Activated T-cell treated with anti-CD3 and anti-CD28 coated beads, Interleukin-2, amount 50 U/mL, for 72 hours (primary cell): ENCODE measurements around the gene PCCA. TPM values are rescaled to one million over a fixed set of nuclear protein-coding genes. Genes with fewer than 3 reads are reported as not detected.
"Not testable (repeated sequence)": the region's sequence is repeated elsewhere in the genome, so short reads cannot be mapped to it uniquely, and the experiment has no call there.

Source experiments
- ATAC-seq, 2 donors: fragments of 150-1000 bp; cut with Tn5 transposase; replicated peaks in 1 of 2; 2 replicates each; pipeline ENCODE4 v1.10.0; 2021; ENCODE audit warnings: moderate library complexity in 2 of 2, mild to moderate bottlenecking in 1 of 2
- DNase-seq, 2 donors: peaks; one replicate each; pipeline ENCODE4 v3.0.0; 2021 to 2022; ENCODE audit warnings: mixed read lengths in 1 of 2
- H3K27ac Mint-ChIP-seq: one replicate; pipeline ENCODE4 v1.8.0; 2022; ENCODE audit warnings: mild to moderate bottlenecking, moderate library complexity, mixed read lengths
- H3K27me3 Mint-ChIP-seq: one replicate; pipeline ENCODE4 v1.8.0; 2022; ENCODE audit warnings: low read depth, mixed read lengths
- H3K36me3 Mint-ChIP-seq, 2 donors: one replicate each; pipeline ENCODE4 v1.8.0; 2022; ENCODE audit warnings: mixed read lengths in 2 of 2, mild to moderate bottlenecking in 1 of 2; ENCODE audit not compliant: insufficient read depth in 2 of 2
- H3K4me1 Mint-ChIP-seq: one replicate; pipeline ENCODE4 v1.8.0; 2022; ENCODE audit warnings: low read depth, mixed read lengths
- H3K4me3 Mint-ChIP-seq, 2 donors: one replicate each; pipeline ENCODE4 v1.8.0; 2022; ENCODE audit warnings: mild to moderate bottlenecking in 2 of 2, mixed read lengths in 2 of 2, moderate library complexity in 2 of 2
- H3K9me3 Mint-ChIP-seq, 2 donors: one replicate each; pipeline ENCODE4 v1.8.0; 2022; ENCODE audit warnings: mixed read lengths in 2 of 2
- total RNA-seq, 2 donors: library from RNA; stranded (reverse); gene quantifications; one replicate each; pipeline ENCODE4 v1.2.3, GENCODE V29; 2022

PCCA gene
- total RNA-seq, 2 donors from 2014 or later = 10.5 to 16.9 TPM

GRCh38 chr13:100298691-100299090 lies 209.8 kb downstream of the PCCA start:
- no peak overlapping the region for H3K27ac Mint-ChIP-seq

GRCh38 chr13:100300243-100300642 lies 211.3 kb downstream of the PCCA start:
- no peak for ATAC-seq
- no peak for DNase-seq
- Mint-ChIP-seq H3K27me3 (no peaks in the 10 kb centered on the region), H3K4me3 (no peak overlapping the region), H3K36me3 (no peaks in the 10 kb centered on the region), H3K4me1 (no peaks in the 10 kb centered on the region), H3K27ac (no peak overlapping the region), H3K9me3 (no peaks in the 10 kb centered on the region)

More at GRCh38 chr13:100298691-100299090, 209.8 kb downstream of the PCCA start:
- Mint-ChIP-seq H3K9me3 (no peaks in the 10 kb centered on the region), H3K4me1 (no peaks in the 10 kb centered on the region), H3K4me3 (no peak overlapping the region), H3K27me3 (no peaks in the 10 kb centered on the region), H3K36me3 (no peaks in the 10 kb centered on the region)
- ATAC-seq = no peak
- no peak for DNase-seq

GRCh38 chr13:100300708-100301107 lies 211.8 kb downstream of the PCCA start:
- no peak overlapping the region for H3K27ac Mint-ChIP-seq
- H3K4me3 Mint-ChIP-seq = no peak overlapping the region
- H3K27me3 Mint-ChIP-seq = no peaks in the 10 kb centered on the region
- DNase-seq = no peak
- H3K36me3 Mint-ChIP-seq = no peaks in the 10 kb centered on the region
- no peaks in the 10 kb centered on the region for H3K9me3 Mint-ChIP-seq
- no peak for ATAC-seq
- no peaks in the 10 kb centered on the region for H3K4me1 Mint-ChIP-seq

- ATAC-seq (no peak), DNase-seq (no peak)
- no peaks in the 10 kb centered on the region for H3K36me3 Mint-ChIP-seq
- no peaks in the 10 kb centered on the region for H3K4me1 Mint-ChIP-seq
- H3K9me3 Mint-ChIP-seq = no peaks in the 10 kb centered on the region
- H3K4me3 Mint-ChIP-seq = no peak overlapping the region
- H3K27me3 Mint-ChIP-seq = no peaks in the 10 kb centered on the region
- no peak overlapping the region for H3K27ac Mint-ChIP-seq
Measured at GRCh38 chr13:100301418-100301817, 212.5 kb downstream of the PCCA start.

GRCh38 chr13:100302391-100302790 lies 213.5 kb downstream of the PCCA start:
- Mint-ChIP-seq H3K27ac (no peak overlapping the region), H3K36me3 (no peaks in the 10 kb centered on the region), H3K4me1 (no peaks in the 10 kb centered on the region), H3K27me3 (no peaks in the 10 kb centered on the region), H3K4me3 (no peak overlapping the region), H3K9me3 (no peaks in the 10 kb centered on the region)
- ATAC-seq (no peak), DNase-seq (no peak)

- Mint-ChIP-seq H3K36me3 (no peaks in the 10 kb centered on the region), H3K4me3 (no peak overlapping the region), H3K9me3 (no peaks in the 10 kb centered on the region), H3K27me3 (no peaks in the 10 kb centered on the region), H3K27ac (no peak overlapping the region), H3K4me1 (no peaks in the 10 kb centered on the region)
- DNase-seq (no peak), ATAC-seq (no peak)
Measured at GRCh38 chr13:100304229-100304628, 215.3 kb downstream of the PCCA start.

- ATAC-seq = no peak
- no peaks in the 10 kb centered on the region for H3K4me1 Mint-ChIP-seq
- no peak overlapping the region for H3K27ac Mint-ChIP-seq
- no peak overlapping the region for H3K4me3 Mint-ChIP-seq
- no peaks in the 10 kb centered on the region for H3K9me3 Mint-ChIP-seq
- no peak for DNase-seq
- H3K27me3 Mint-ChIP-seq = no peaks in the 10 kb centered on the region
- no peaks in the 10 kb centered on the region for H3K36me3 Mint-ChIP-seq
Measured at GRCh38 chr13:100305398-100305797, 216.5 kb downstream of the PCCA start.

GRCh38 chr13:100306030-100306429 lies 217.1 kb downstream of the PCCA start:
- Mint-ChIP-seq H3K9me3 (no peaks in the 10 kb centered on the region), H3K4me3 (no peak overlapping the region), H3K27me3 (no peaks in the 10 kb centered on the region), H3K4me1 (no peaks in the 10 kb centered on the region), H3K27ac (no peak overlapping the region), H3K36me3 (no peaks in the 10 kb centered on the region)
- no peak for ATAC-seq
- DNase-seq = no peak

GRCh38 chr13:100306434-100306999 lies 217.6 kb downstream of the PCCA start:
- Mint-ChIP-seq H3K36me3 (no peaks in the 10 kb centered on the region), H3K4me1 (no peaks in the 10 kb centered on the region), H3K27me3 (no peaks in the 10 kb centered on the region), H3K27ac (no peak overlapping the region), H3K4me3 (no peak overlapping the region), H3K9me3 (no peaks in the 10 kb centered on the region)
- ATAC-seq (no peak), DNase-seq (no peak)

GRCh38 chr13:100314132-100314910 lies 225.4 kb downstream of the PCCA start:
- DNase-seq (no peak), ATAC-seq (no peak)
- H3K27ac Mint-ChIP-seq = no peak overlapping the region
- H3K4me3 Mint-ChIP-seq = no peak overlapping the region
- no peaks in the 10 kb centered on the region for H3K4me1 Mint-ChIP-seq
- H3K36me3 Mint-ChIP-seq = peaks cover 2 to 7% of the 10 kb centered on the region in 2 donors
- no peaks in the 10 kb centered on the region for H3K27me3 Mint-ChIP-seq
- peaks cover 5 to 8% of the 10 kb centered on the region in 2 donors for H3K9me3 Mint-ChIP-seq

GRCh38 chr13:100315522-100315921 lies 226.6 kb downstream of the PCCA start:
- Mint-ChIP-seq H3K4me1 (no peaks in the 10 kb centered on the region), H3K36me3 (peaks cover 2 to 11% of the 10 kb centered on the region in 2 donors), H3K4me3 (no peak overlapping the region), H3K9me3 (peaks cover 5 to 8% of the 10 kb centered on the region in 2 donors), H3K27ac (no peak overlapping the region), H3K27me3 (no peaks in the 10 kb centered on the region)
- DNase-seq = no peak
- no peak for ATAC-seq

- not testable (repeated sequence) for H3K27ac Mint-ChIP-seq, H3K4me1 Mint-ChIP-seq, H3K9me3 Mint-ChIP-seq, H3K36me3 Mint-ChIP-seq, H3K27me3 Mint-ChIP-seq, DNase-seq, ATAC-seq, H3K4me3 Mint-ChIP-seq
Measured at GRCh38 chr13:100318473-100318872, 229.6 kb downstream of the PCCA start.

GRCh38 chr13:100323937-100324336 lies 235.0 kb downstream of the PCCA start:
- no peaks in the 10 kb centered on the region for H3K4me1 Mint-ChIP-seq

GRCh38 chr13:100330662-100331061 lies 241.8 kb downstream of the PCCA start:
- DNase-seq (no peak), ATAC-seq (no peak)
- peaks cover 5 to 6% of the 10 kb centered on the region in 2 donors for H3K9me3 Mint-ChIP-seq
- H3K27me3 Mint-ChIP-seq = no peaks in the 10 kb centered on the region
- no peak overlapping the region for H3K27ac Mint-ChIP-seq
- no peak overlapping the region for H3K4me3 Mint-ChIP-seq
- peaks cover 7 to 8% of the 10 kb centered on the region in 2 donors for H3K36me3 Mint-ChIP-seq
- H3K4me1 Mint-ChIP-seq = no peaks in the 10 kb centered on the region

More at GRCh38 chr13:100323937-100324336, 235.0 kb downstream of the PCCA start:
- H3K9me3 Mint-ChIP-seq = no peaks in the 10 kb centered on the region
- H3K36me3 Mint-ChIP-seq = peaks cover 2 to 4% of the 10 kb centered on the region in 2 donors
- H3K27ac Mint-ChIP-seq = no peak overlapping the region
- no peaks in the 10 kb centered on the region for H3K27me3 Mint-ChIP-seq
- no peak for DNase-seq
- ATAC-seq = no peak
- no peak overlapping the region for H3K4me3 Mint-ChIP-seq
